Fibroblast of lung (primary cell): Measurements from ENCODE around the gene GRK6. TPM values are rescaled to one million over a fixed set of nuclear protein-coding genes. Genes with fewer than 3 reads are reported as not detected.
A peak's percentile ranks its signal among the peaks of the same experiment; 100 is the strongest.

Experiments used
- DNase-seq, 2 donors: peaks; one replicate each; pipeline versions ENCODE4 v3.0.0 to v3.0.0-alpha.2; 2010; ENCODE audit warnings: low read depth in 2 of 2
- H2AFZ ChIP-seq: 2 replicates; pipeline ENCODE4 v1.5.1; 2012; ENCODE audit warnings: low read length, control low read depth, inconsistent platforms
- H3K27ac ChIP-seq: 2 replicates; pipeline ENCODE4 v1.5.1; 2011; ENCODE audit warnings: low read length, control low read depth; ENCODE audit not compliant: insufficient read depth
- H3K27me3 ChIP-seq: 2 replicates; pipeline ENCODE4 v1.5.1; 2011; ENCODE audit warnings: mild to moderate bottlenecking, low read length; ENCODE audit not compliant: control insufficient read depth, insufficient read depth
- H3K36me3 ChIP-seq: 2 replicates; pipeline ENCODE4 v1.5.1; 2011; ENCODE audit warnings: low read length; ENCODE audit not compliant: control insufficient read depth, insufficient read depth
- H3K4me1 ChIP-seq: 2 replicates; pipeline ENCODE4 v1.5.1; 2011; ENCODE audit warnings: low read length; ENCODE audit not compliant: control insufficient read depth, insufficient read depth; ENCODE audit errors: extremely low read depth
- H3K4me2 ChIP-seq: 2 replicates; pipeline ENCODE4 v1.5.1; 2011; ENCODE audit warnings: low read length, control low read depth; ENCODE audit not compliant: insufficient read depth; ENCODE audit errors: extremely low read depth
- H3K4me3 ChIP-seq, 4 experiments: fragments of 200-600 bp in 1 of 4; sonication (generic) in 1 of 4; replicated peaks in 1 of 4; 2 replicates each; pipeline ENCODE4 v1.5.1; 2011 to 2016; ENCODE audit warnings: low read length in 4 of 4, low read depth in 3 of 4, mild to moderate bottlenecking in 3 of 4, control low read depth in 2 of 4, inconsistent platforms in 1 of 4, mixed read lengths in 1 of 4; ENCODE audit not compliant: insufficient read depth in 1 of 4; ENCODE audit errors: control extremely low read depth in 1 of 4
- H3K79me2 ChIP-seq: 2 replicates; pipeline ENCODE4 v1.5.1; 2012; ENCODE audit warnings: mild to moderate bottlenecking, low read length, inconsistent platforms; ENCODE audit not compliant: control insufficient read depth, insufficient read depth
- H3K9ac ChIP-seq: 2 replicates; pipeline ENCODE4 v1.5.1; 2011; ENCODE audit warnings: mild to moderate bottlenecking, low read length, control low read depth; ENCODE audit not compliant: insufficient read depth
- H3K9me3 ChIP-seq: 2 replicates; pipeline ENCODE4 v1.5.1; 2012; ENCODE audit warnings: low read depth, low read length; ENCODE audit not compliant: control insufficient read depth, insufficient read depth
- H4K20me1 ChIP-seq: 2 replicates; pipeline ENCODE4 v1.5.1; 2011; ENCODE audit warnings: low read length; ENCODE audit not compliant: control insufficient read depth, insufficient read depth; ENCODE audit errors: extremely low read depth
- EZH2 ChIP-seq: IDR thresholded peaks from 2 replicates; pipeline ENCODE4 v1.5.1; 2012; ENCODE audit warnings: low read length, control low read depth, mild to moderate bottlenecking; ENCODE audit errors: missing control alignments
- polyA minus RNA-seq: library from RNA; depleted of rRNA, polyadenylated mRNA; stranded (reverse); fragments of >200 nt; gene quantifications from 2 replicates; pipeline ENCODE4 v1.2.3, GENCODE V29; 2011; ENCODE audit warnings: low replicate concordance
- polyA plus RNA-seq, 2 donors: library from polyadenylated mRNA; depleted of rRNA in 1 of 2; stranded (reverse) in 1 of 2; unstranded in 1 of 2; fragments of >200 nt; gene quantifications; 2 replicates each; pipeline ENCODE4 v1.2.1, GENCODE V29; 2011 to 2012; ENCODE audit warnings: missing spikeins in 1 of 2
- total RNA-seq: library from RNA; depleted of rRNA; stranded (reverse); fragments of >200 nt; gene quantifications from 2 replicates; pipeline ENCODE4 v1.2.1, GENCODE V29; 2014
- TF ChIP-seq, protein P1 (sequence below), 2 donors: IDR thresholded peaks in 1 of 2; conservative IDR thresholded peaks in 1 of 2; 1 replicate in 1 of 2; 2 replicates in 1 of 2; pipeline ENCODE4 v1.5.1; 2011 to 2012; ENCODE audit warnings: low read length in 2 of 2, control low read depth in 1 of 2, inconsistent platforms in 1 of 2, low read depth in 1 of 2, mild to moderate bottlenecking in 1 of 2

Gene GRK6
- 13.1 and 15.0 TPM in 2 replicates for total RNA-seq
- polyA plus RNA-seq, result 15.8 and 23.4 TPM in 2 replicates
- 16.0 and 28.2 TPM in 2 replicates for polyA plus RNA-seq (2012)
- polyA minus RNA-seq, result 9.2 and 18.0 TPM in 2 replicates

DNA sequence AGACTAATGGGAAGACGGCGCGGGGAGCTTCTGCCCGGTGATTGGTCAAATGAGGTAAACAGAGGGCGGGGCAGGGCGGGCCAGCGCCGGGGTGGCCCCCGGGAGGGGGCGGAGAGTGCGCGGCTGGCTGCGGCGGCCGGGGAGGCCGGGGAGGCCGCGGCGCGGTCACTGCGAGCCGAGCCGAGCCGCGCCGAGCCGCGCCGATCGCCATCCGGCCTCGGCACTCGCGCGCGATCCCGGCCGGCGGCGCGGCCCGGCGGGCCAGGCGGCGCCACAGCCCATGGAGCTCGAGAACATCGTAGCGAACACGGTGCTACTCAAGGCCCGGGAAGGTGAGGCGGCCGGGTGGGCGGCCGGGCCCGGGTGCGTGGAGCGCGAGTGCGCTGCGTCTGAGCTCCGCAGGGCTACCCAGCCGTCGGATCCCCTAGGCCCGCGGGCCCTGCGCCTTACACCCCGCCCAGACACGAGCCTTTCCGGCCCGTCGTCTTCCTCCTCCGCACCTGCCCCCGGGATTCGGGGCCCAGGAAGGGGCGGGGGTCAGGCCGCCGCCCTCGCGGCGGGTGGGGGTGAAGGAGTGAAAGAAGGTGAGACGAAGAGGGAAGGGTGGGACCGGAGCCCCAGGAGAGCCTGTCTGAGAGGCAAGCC, at the start of gene GRK6:
Gene GRK6 (plus strand): TSS at position 111 of the 645 bp plus-strand sequence. CDS start 170 bp downstream, at position 281.
- peak within 1 kb of the TSS; percentile 97 for H3K9ac ChIP-seq
- H3K79me2 ChIP-seq, result peaks cover 21% of the 10 kb centered on the region
- no peaks in the 10 kb centered on the region for H4K20me1 ChIP-seq
- TF ChIP-seq, protein P1, sequence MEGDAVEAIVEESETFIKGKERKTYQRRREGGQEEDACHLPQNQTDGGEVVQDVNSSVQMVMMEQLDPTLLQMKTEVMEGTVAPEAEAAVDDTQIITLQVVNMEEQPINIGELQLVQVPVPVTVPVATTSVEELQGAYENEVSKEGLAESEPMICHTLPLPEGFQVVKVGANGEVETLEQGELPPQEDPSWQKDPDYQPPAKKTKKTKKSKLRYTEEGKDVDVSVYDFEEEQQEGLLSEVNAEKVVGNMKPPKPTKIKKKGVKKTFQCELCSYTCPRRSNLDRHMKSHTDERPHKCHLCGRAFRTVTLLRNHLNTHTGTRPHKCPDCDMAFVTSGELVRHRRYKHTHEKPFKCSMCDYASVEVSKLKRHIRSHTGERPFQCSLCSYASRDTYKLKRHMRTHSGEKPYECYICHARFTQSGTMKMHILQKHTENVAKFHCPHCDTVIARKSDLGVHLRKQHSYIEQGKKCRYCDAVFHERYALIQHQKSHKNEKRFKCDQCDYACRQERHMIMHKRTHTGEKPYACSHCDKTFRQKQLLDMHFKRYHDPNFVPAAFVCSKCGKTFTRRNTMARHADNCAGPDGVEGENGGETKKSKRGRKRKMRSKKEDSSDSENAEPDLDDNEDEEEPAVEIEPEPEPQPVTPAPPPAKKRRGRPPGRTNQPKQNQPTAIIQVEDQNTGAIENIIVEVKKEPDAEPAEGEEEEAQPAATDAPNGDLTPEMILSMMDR (conservative IDR thresholded peaks at IDR 0.05 in 1 of 2, IDR thresholded peaks at IDR 0.05 in 1 of 2; ENCODE audit: low read depth in 1 of 2, low read length in 2 of 2), result no peak
- no peak for TF ChIP-seq EZH2
- no peaks in the 10 kb centered on the region for H3K9me3 ChIP-seq
- peaks cover 5% of the 10 kb centered on the region for H3K36me3 ChIP-seq
- DNase-seq, result no peak
- H3K27ac ChIP-seq, result peak within 1 kb of the TSS; percentile 91
- H2AFZ ChIP-seq, result peak within 1 kb of the TSS; percentile 86
- H3K4me2 ChIP-seq, result peak within 1 kb of the TSS; percentile 99
- no peaks in the 10 kb centered on the region for H3K27me3 ChIP-seq
- H3K4me1 ChIP-seq, result peaks cover 12% of the 10 kb centered on the region
- H3K4me3 ChIP-seq, result peak within 1 kb of the TSS; percentile 75 to 88 (median 82)

DNA sequence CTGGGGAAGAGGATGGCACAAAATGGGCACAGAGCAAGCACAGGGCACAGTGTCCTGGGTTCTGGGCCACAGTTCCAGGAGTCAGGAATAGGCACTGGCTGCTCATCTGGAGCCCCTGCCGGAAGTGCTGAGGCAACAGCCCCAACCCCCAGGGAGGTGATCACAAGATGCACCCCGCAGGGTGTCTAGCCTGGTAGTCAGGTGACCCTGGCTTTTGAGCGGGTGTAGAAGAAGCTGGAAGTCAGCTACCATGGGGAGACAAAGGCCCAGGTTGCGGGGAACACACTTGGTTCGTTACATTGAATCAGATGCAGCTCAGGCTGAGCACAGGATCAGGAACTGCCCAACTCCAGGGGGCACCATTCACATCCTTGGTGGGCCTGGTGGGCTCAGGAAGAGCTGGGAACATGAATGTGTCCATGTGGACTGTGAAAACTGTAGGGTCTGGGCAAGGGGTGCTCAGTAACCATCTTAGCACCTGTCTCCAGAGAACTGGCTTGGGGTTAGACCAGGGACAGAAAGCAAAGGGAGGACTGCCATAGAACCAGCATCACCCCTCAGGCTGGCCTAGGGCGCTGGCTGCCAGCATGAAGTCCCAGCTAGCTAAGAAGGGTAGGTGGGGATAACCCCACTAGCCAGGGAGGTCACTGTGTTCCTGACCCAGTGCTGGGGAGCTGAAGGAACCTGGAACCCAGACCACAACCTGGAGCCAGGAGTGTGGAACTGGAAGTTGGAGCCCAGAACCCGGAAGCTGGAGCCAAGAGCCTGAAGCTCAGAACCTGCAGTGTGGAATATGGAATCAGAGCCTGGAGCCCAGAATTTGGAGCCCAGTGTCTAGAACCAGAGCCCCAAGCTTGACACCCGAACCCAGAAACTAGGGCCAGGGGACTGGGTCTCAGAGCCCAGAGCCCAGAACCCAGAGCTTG, 48.4 kb upstream of the GRK6 start:
- Histone ChIP-seq H3K36me3 (no peaks in the 10 kb centered on the region), H3K9me3 (no peaks in the 10 kb centered on the region), H3K4me2 (no peak overlapping the region), H3K4me3 (no peak overlapping the region), H3K9ac (no peak overlapping the region), H2AFZ (no peak overlapping the region), H3K27ac (no peak overlapping the region), H3K79me2 (no peaks in the 10 kb centered on the region), H3K4me1 (no peaks in the 10 kb centered on the region), H4K20me1 (no peaks in the 10 kb centered on the region), H3K27me3 (peaks cover 8% of the 10 kb centered on the region)
- TF ChIP-seq, protein P1 (conservative IDR thresholded peaks at IDR 0.05 in 1 of 2, IDR thresholded peaks at IDR 0.05 in 1 of 2; ENCODE audit: low read depth in 1 of 2, low read length in 2 of 2), result no peak
- no peak for TF ChIP-seq EZH2
- DNase-seq, result no peak
